ENCODE data around the gene SPRTN. TPM values are rescaled to one million over a fixed set of nuclear protein-coding genes. Genes with fewer than 3 reads are reported as not detected.

SPRTN gene
- 10 to 100 TPM; 11.9 to 23.7 (median 15.0) TPM for total RNA-seq

GRCh38 chr1:231338270-231339128 is at the start of gene SPRTN:
TSS of gene SPRTN (plus strand) at chr1:231338293. CDS start at chr1:231338384, 91 bp downstream.
- intact Hi-C loops (cut with DNase I), result loop anchor here (5.0 kb wide), 1 partner anchor 96 kb away; the partner anchor contains the start of gene GNPAT
- TF ChIP-seq EP300 (IDR thresholded peaks at IDR 0.05) (no peak), POLR2AphosphoS5 (IDR thresholded peaks at IDR 0.05) (no peak), CTCF (IDR thresholded peaks at IDR 0.05) (no peak), POLR2A (IDR thresholded peaks at IDR 0.05; ENCODE audit: low read depth) (no peak)
- H3K36me3 ChIP-seq, result peaks cover 0 to 30% (median 9%) of the 10 kb centered on the region in 4 donors
- DNase-seq (ENCODE audit: extremely low spot score), result no peak
- H3K27ac ChIP-seq (replicated peaks in 1 of 4), result peak within 1 kb of the TSS; percentile 90 to 97 (median 95)
- no peaks in the 10 kb centered on the region for H3K9me3 ChIP-seq
- WGBS, result 1% methylated on average over 15 of the region's 43 CpGs
- H3K27me3 ChIP-seq, result no peaks in the 10 kb centered on the region
- H3K4me1 ChIP-seq, result peaks cover 39 to 58% (median 53%) of the 10 kb centered on the region in 4 donors
- peak within 1 kb of the TSS; percentile 58 to 94 (median 80) for H3K4me3 ChIP-seq

DNA sequence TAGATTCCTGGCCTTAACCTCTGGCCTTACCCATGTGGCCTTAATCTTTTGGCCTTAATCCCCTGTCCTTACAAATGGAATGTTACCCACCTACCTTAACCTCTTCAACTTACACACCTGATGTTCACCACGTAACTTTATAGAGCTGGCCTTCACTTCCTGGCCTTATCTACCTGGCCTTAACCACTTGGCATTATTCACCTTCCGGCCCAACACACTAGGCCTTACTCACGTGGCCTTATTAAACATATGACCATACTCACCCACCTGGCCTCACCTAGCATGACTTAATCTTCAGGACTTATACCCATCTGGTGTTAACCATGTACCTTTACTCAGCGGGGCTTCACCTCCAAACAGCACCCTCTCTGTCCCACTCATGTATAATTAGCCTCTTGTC is 42.2 kb upstream of the SPRTN start:
- H3K4me1 ChIP-seq, result no peaks in the 10 kb centered on the region
- H3K27me3 ChIP-seq, result no peaks in the 10 kb centered on the region
- H3K36me3 ChIP-seq, result no peaks in the 10 kb centered on the region
- TF ChIP-seq CTCF (IDR thresholded peaks at IDR 0.05) (no peak), POLR2A (IDR thresholded peaks at IDR 0.05; ENCODE audit: low read depth) (no peak), EP300 (IDR thresholded peaks at IDR 0.05) (no peak), POLR2AphosphoS5 (IDR thresholded peaks at IDR 0.05) (no peak)
- DNase-seq (ENCODE audit: extremely low spot score), result no peak
- no peak overlapping the region for H3K27ac ChIP-seq (replicated peaks in 1 of 4)
- no peak overlapping the region for H3K4me3 ChIP-seq
- WGBS, result 95% methylated on average over 4 of the region's 4 CpGs
- no peaks in the 10 kb centered on the region for H3K9me3 ChIP-seq
- intact Hi-C loops (cut with DNase I), result no loop called here

- TF ChIP-seq POLR2AphosphoS5 (IDR thresholded peaks at IDR 0.05), result no peak
- no peak for TF ChIP-seq CTCF (IDR thresholded peaks at IDR 0.05)
- TF ChIP-seq POLR2A (IDR thresholded peaks at IDR 0.05; ENCODE audit: low read depth), result no peak
- TF ChIP-seq EP300 (IDR thresholded peaks at IDR 0.05), result no peak
- WGBS, result 96% methylated on average over 3 of the region's 3 CpGs
- no peak overlapping the region for H3K27ac ChIP-seq (replicated peaks in 1 of 4)
- no peak for DNase-seq (ENCODE audit: extremely low spot score)
- no peak overlapping the region for H3K4me3 ChIP-seq
- no peaks in the 10 kb centered on the region for H3K9me3 ChIP-seq
- H3K4me1 ChIP-seq, result no peaks in the 10 kb centered on the region
- intact Hi-C loops (cut with DNase I), result no loop called here
- no peaks in the 10 kb centered on the region for H3K36me3 ChIP-seq
- H3K27me3 ChIP-seq, result no peaks in the 10 kb centered on the region
Observed at GRCh38 chr1:231301990-231302389, 36.1 kb upstream of the SPRTN start.

GRCh38 chr1:231310391-231310934 is 27.6 kb upstream of the SPRTN start:
- DNase-seq (ENCODE audit: extremely low spot score), result peak; percentile 89
- no peak overlapping the region for H3K4me3 ChIP-seq
- no peak for TF ChIP-seq POLR2AphosphoS5 (IDR thresholded peaks at IDR 0.05)
- no peak for TF ChIP-seq POLR2A (IDR thresholded peaks at IDR 0.05; ENCODE audit: low read depth)
- no peak for TF ChIP-seq CTCF (IDR thresholded peaks at IDR 0.05)
- no peak for TF ChIP-seq EP300 (IDR thresholded peaks at IDR 0.05)
- no peak overlapping the region for H3K27ac ChIP-seq (replicated peaks in 1 of 4)
- H3K9me3 ChIP-seq, result no peaks in the 10 kb centered on the region
- no peaks in the 10 kb centered on the region for H3K27me3 ChIP-seq
- H3K4me1 ChIP-seq, result no peaks in the 10 kb centered on the region
- intact Hi-C loops (cut with DNase I), result no loop called here
- H3K36me3 ChIP-seq, result no peaks in the 10 kb centered on the region
- WGBS, result 95% methylated on average over 10 of the region's 10 CpGs
